Jurkat, Clone E6-1 (cell line): Measurements from ENCODE around the gene WASHC3.
"Not testable (repeated sequence)": the region's sequence is repeated elsewhere in the genome, so short reads cannot be mapped to it uniquely, and the experiment has no call there.

Experiments used
- DNase-seq: peaks from one replicate; pipeline ENCODE4 v3.0.0-alpha.2; 2011; ENCODE audit warnings: low read depth, low spot score
- H3K4me3 ChIP-seq: 2 replicates; pipeline ENCODE4 v1.5.1; 2011; ENCODE audit warnings: mild to moderate bottlenecking, low read length, control low read depth, moderate library complexity

Gene WASHC3

GRCh38 chr12:102052192-102053061 is 9.4 kb downstream of the WASHC3 start:
- no peak for DNase-seq
- H3K4me3 ChIP-seq: no peak overlapping the region

GRCh38 chr12:102051431-102051965 is 10.3 kb downstream of the WASHC3 start:
- no peak for DNase-seq
- H3K4me3 ChIP-seq: no peak overlapping the region

DNA sequence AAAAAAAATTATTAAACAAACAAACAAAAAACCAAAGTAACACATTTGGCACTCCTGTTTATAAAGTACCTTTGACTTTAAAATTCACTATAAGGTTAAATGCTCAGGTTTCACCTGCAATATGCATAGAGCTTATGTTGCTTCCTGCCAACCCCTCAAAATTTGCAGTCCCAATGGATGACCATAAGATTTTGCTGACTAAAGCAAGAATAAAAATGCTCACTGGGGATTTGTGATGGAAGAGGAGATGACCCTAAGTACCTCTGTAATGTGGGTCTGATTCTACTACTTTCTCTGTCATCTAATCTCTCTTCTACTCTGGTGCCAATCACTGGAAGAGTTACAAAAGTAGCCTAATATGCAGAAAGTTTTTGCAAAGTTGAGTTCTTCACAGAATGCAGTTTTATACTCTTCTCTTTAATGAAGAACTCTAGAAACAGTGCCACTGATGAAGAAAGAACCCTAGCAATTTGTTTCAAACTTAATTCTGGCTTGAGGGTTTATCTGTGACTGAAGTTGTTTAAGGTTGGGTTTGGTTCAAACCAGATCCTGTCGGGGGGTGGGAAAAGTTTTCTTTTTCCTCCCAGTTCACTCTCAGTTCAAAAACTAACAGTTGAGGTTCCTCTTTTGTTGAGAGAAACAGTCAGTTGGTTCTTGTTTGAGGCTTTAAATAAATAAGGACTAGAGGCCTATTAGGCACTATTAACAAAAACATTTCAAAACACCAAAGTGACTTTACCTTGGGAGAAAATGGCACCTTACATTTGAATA is 10.9 kb downstream of the WASHC3 start:
- H3K4me3 ChIP-seq: no peak overlapping the region
- DNase-seq: peak; percentile 6

GRCh38 chr12:102043928-102044327 is 17.9 kb downstream of the WASHC3 start:
- DNase-seq: peak; percentile 94
- no peak overlapping the region for H3K4me3 ChIP-seq

- DNase-seq: no peak
These were observed 27.6 kb downstream of the WASHC3 start for GRCh38 chr12:102033991-102034745.

DNA sequence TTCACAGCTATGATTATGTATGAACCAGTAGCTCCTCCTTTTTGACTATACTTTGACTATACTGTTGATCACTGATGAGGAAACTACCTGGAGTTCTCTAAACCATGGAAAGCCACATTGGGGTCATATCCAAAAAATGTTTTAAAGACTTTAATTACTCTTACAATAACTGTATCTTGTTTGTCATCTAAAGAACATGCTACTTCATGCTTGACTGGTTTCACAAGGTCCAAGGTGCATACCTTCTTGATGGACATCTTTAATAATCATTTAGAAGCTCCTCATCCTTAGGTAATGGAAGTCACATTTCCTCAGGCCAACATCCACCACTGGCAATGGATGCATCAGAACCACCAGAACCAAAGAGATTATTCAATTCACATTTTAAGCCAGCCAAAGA is 29.9 kb downstream of the WASHC3 start:
- no peak overlapping the region for H3K4me3 ChIP-seq
- no peak for DNase-seq

More at GRCh38 chr12:102033991-102034745, 27.6 kb downstream of the WASHC3 start:
- H3K4me3 ChIP-seq: no peak overlapping the region

- no peak overlapping the region for H3K4me3 ChIP-seq
- DNase-seq: no peak
These were observed 32.6 kb downstream of the WASHC3 start for GRCh38 chr12:102029141-102029540.

- H3K4me3 ChIP-seq: no peak overlapping the region
- DNase-seq: no peak
These were observed 35.1 kb downstream of the WASHC3 start for GRCh38 chr12:102026728-102027127.

DNA sequence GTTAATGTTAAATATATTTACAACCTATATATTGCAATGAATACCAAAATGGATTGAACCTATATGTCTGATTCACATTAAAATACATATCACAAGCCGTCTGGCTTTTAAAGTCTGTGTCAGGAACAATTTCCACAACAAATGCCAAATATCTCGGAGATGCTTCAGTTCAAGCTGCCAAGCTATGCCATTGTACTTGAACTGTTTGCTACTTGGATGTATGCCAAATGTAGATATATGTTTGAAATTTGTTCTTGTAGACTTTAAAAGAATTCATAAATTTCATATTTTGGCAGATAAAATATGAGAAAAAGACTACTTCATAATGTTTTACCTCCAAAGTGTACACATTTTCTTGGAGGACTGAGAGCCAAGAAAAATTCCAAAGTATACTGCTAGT is 37.0 kb downstream of the WASHC3 start:
- H3K4me3 ChIP-seq: no peak overlapping the region
- no peak for DNase-seq

DNA sequence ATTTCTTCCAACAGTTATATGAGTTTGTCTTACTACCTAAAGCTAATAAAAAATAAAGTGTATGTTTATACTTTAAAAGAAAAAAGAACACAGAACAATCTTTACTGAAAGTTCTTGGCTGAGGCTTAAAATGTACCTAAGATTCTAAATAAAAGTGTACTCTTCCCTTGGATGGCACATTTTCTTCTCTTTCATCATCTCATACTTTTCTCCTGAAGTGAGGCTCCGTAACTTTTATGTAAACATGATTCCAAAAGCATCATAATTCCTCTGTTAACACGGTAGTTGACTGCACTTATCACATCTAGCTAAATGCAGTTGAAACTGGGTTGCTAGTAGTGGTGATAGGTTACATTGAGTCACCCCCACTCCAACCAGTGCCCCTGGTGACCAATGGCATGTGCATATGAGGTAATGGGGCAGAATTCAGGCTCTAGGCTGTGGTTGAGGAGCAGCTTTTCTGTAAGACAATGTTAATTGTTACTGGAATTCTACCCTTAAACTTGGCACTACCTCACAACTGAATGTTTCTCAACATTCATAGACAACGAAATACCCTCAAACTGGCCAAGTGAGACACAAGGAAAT is 38.4 kb downstream of the WASHC3 start:
- no peak overlapping the region for H3K4me3 ChIP-seq
- no peak for DNase-seq

DNA sequence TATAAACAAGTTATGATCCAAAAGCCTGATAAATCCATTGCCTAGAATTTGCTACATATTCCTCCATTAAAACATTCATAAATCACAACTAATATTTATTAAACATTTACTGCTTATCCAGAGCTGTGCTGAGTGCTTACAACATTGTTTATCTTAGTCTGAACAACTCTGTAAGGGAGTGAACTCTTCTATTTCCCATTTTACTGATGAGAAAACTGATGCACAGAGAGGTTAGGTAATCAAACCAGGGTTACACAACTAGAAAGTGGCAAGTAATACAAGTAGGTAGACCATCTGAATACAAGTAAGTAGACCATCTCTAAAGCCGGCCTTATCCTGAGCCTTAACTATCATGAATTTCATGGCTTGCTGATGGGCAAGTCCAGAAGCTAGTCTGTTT is 39.5 kb downstream of the WASHC3 start:
- H3K4me3 ChIP-seq: no peak overlapping the region
- DNase-seq: no peak

DNA sequence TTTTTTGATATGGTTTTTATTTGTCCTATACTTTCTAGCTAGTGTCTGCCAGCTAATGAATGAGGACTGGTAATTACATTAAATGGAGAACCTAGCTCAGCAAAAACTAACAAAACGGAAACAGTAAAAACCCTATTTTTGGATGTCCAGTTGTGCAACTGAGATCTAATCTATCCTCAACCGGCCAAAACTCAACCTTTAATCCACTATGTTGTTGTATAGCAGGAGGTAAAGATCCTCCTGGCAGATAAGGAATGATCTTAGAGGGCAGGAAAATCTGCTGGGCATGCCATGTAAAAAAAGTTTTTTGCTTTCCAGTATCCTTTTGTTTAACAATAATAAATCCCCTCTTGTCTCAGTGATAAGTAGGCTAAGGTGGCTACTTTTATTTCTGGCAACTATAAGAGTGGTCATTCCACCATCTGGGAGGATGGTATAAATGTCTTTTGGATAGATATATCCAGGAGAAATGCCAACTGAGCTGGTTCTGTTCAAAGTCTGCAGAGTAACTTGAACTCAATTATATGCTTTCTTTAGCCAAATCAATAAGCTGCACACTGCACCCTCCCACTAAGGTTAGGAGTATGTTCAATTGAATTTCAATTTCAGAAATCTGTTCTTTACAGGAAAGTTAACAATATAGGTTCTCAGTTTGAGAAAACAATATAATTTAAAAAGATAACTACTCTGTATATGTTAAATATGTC is 40.1 kb downstream of the WASHC3 start:
- H3K4me3 ChIP-seq: no peak overlapping the region
- DNase-seq: no peak

DNA sequence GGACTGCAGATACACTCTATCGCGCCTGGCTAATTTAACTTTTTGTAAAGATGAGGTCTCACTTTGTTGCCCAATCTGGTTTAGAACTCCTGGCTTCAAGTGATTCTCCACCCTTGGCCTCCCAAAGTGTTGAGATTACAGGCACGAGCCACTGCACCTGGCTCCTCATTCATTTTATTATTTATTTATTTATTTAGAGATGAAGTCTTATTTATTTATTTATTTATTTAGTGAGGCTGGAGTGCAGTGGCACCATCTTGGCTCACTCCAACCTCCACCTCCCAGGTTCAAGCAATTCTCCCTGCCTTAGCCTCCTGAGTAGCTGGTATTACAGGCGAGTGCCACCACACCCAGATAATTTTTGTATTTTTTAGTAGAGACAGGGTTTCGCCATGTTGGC is 43.2 kb downstream of the WASHC3 start:
- not testable (repeated sequence) for H3K4me3 ChIP-seq, DNase-seq

DNA sequence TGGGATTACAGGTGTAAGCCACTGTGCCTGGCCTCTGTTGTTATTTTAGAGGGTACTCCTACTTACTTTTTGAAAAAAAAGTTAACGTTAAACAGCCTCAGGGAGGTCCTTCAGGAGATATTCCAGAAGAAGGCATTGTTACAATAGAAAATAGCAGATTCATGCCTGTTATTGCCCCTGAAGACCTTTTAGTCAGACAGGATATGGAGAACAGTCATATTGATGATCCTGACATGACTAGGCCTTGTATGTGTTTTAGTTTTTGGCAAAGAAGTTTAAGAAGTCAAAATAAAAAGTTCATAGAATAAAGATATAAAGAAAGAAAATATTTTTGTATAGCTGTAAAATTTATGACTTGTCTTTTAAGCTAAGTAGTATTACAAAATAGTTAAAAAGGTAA is 45.3 kb downstream of the WASHC3 start:
- no peak overlapping the region for H3K4me3 ChIP-seq
- no peak for DNase-seq

DNA sequence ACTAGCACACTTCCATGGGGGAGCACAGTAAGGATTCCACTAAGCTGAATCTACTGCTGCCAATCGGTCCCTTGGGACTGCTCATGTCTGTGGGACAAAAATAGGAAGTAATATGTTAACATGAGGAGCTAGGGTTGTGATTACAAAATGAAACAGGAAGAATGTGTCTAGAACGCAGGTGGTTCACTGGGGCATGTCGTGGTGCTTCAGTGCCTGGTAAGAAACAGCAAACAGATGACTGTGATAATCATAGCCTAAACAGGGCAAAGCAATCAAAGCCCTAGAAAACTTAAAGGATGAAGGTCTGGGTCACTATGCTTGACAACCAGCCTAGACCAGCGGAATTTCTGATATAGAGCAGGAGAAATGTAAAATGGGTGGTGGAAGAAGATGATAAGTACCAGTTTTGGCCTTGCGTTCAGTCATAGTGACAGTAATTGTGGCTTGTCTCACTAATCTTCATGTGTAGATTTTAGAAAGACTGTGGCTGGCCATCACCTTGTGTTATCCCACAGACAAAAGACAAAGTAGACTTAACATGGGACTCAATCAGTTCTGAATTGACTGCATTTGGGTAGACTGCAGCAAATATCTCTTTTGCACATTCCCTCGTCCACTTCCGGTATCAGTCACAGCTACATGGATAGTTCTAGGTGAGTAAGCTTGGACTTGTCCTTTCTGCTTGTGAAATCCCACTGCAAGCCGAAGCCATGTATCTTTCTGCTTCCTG is 51.4 kb downstream of the WASHC3 start:
- H3K4me3 ChIP-seq: no peak overlapping the region
- DNase-seq: no peak

DNA sequence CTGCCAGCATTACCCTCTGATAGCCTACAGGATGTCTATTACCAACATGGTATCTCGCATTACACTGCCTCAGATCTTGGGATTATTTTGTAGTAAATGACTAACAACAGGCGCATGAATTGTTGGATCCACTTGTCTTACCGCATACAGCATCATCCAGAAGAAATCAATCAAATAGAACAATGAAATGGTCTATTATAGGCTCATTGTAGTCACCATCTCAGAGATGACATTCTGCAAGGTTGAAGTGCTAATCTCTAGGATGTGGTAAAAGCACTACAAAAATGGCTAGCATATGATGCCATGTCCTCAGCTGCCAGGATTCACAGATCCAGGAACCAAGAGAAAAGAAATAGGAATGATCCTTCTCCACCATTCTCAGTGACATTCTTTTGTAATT is 52.0 kb downstream of the WASHC3 start:
- no peak overlapping the region for H3K4me3 ChIP-seq
- no peak for DNase-seq

DNA sequence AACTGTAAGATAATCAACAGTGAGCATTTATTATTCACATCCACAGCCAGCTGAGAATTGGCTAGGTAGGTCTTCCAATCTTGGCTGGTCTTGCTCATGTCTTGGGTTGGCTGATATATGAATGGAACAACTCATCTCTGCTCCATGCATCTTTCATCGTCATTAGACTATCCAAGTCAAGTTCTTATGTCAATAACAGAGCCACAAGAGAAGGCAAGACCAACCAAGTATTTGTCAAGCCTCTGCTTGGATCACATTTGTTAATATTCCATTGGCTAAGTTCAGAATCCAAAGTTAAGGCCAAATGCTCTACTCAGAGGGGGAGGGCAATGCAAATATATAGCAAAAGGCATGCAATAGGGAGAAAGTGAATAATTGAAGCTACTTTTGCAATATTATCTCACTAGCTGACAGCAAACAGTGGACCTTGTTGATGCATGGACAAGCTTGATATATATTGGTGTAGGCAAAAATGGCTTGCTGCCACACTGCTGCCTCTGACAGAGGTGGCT is 53.1 kb downstream of the WASHC3 start:
- no peak for DNase-seq
- H3K4me3 ChIP-seq: no peak overlapping the region

- H3K4me3 ChIP-seq: no peak overlapping the region
These were observed 56.5 kb downstream of the WASHC3 start for GRCh38 chr12:102005256-102005655.

More at GRCh38 chr12:102005256-102005655, 56.5 kb downstream of the WASHC3 start:
- DNase-seq: no peak
